Stimulated activated CD4-positive, alpha-beta T cell treated with anti-CD3 and anti-CD28 coated beads, TNF-alpha, amount 100 ng/mL, for 4 hours (primary cell): Measurements from ENCODE around the gene RBM28.

Experiments
- DNase-seq, 3 experiments: peaks; one replicate each; pipeline ENCODE4 v3.0.0-alpha.2; 2020; ENCODE audit warnings: low read depth in 3 of 3

The RBM28 gene

GRCh38 chr7:128262273-128263028 lies 81.3 kb downstream of the RBM28 start:
- no peak for DNase-seq

- DNase-seq = no peak
These were observed 83.5 kb downstream of the RBM28 start for GRCh38 chr7:128260069-128260795.

- no peak for DNase-seq
These were observed 84.3 kb downstream of the RBM28 start for GRCh38 chr7:128259131-128260061.

GRCh38 chr7:128257458-128257857 lies 86.2 kb downstream of the RBM28 start:
- no peak for DNase-seq

GRCh38 chr7:128255271-128255670 lies 88.4 kb downstream of the RBM28 start:
- DNase-seq = no peak

- DNase-seq = no peak
These were observed 89.2 kb downstream of the RBM28 start for GRCh38 chr7:128254470-128254869.

- no peak for DNase-seq
These were observed 90.0 kb downstream of the RBM28 start for GRCh38 chr7:128253701-128254100.

GRCh38 chr7:128251337-128251736 lies 92.4 kb downstream of the RBM28 start:
- DNase-seq = no peak
